Endothelial cell of umbilical vein (primary cell): ENCODE results near the gene ZNF75A. TPM values are rescaled to one million over a fixed set of nuclear protein-coding genes. Genes with fewer than 3 reads are reported as not detected.

Experiments
- BruUV-seq: library from RNA; stranded (reverse); fragments of 400-500 nt; replicated peaks from 2 replicates; lab custom pipeline; 2021; lab: Mats Ljungman, UMichigan
- CTCF ChIA-PET: fragments of 300-600, 350-600 bp; sonication (Branson Sonifier 250); formaldehyde crosslinking; loops from one replicate; lab custom pipeline; 2021; ENCODE audit warnings: antibody characterized with exemption, inconsistent platforms; lab: Charles Lee
- POLR2A ChIA-PET: fragments of 300-600, 350-600 bp; sonication (Branson Sonifier 250); formaldehyde crosslinking; loops from one replicate; lab custom pipeline; 2021; ENCODE audit warnings: antibody characterized with exemption, inconsistent platforms; lab: Charles Lee
- DNase-seq: peaks from one replicate; pipeline ENCODE4 v3.0.0-alpha.2; 2011; ENCODE audit warnings: low read depth, low spot score
- FAIRE-seq: peaks from 2 replicates; lab custom pipeline; 2011; peaks lifted over from hg19 to GRCh38; lab: Jason Lieb, UNC
- H2AFZ ChIP-seq: 2 replicates; pipeline ENCODE4 v1.6.0; 2012; ENCODE audit warnings: low read depth, low read length, control low read depth, inconsistent platforms
- H3K27ac ChIP-seq: 2 replicates; pipeline ENCODE4 v1.5.1; 2011; ENCODE audit warnings: low read depth, mild to moderate bottlenecking, control low read depth, low read length, moderate library complexity; ENCODE audit not compliant: insufficient read depth
- H3K27me3 ChIP-seq, 2 experiments: 2 replicates each; pipeline versions ENCODE4 v1.6.0 to v1.6.1; 2011; ENCODE audit warnings: low read length in 2 of 2, mixed read lengths in 1 of 2; ENCODE audit not compliant: control insufficient read depth in 2 of 2, insufficient read depth in 2 of 2
- H3K36me3 ChIP-seq, 2 experiments: 2 replicates in 1 of 2; 3 replicates in 1 of 2; pipeline ENCODE4 v1.5.1; 2011; ENCODE audit warnings: low read length in 2 of 2, mild to moderate bottlenecking in 1 of 2, moderate library complexity in 1 of 2; ENCODE audit not compliant: control insufficient read depth in 2 of 2, insufficient read depth in 2 of 2; ENCODE audit errors: extremely low read depth in 1 of 2
- H3K4me1 ChIP-seq: 3 replicates; pipeline ENCODE4 v1.5.1; 2011; ENCODE audit warnings: mild to moderate bottlenecking, low read length; ENCODE audit not compliant: control insufficient read depth, insufficient read depth; ENCODE audit errors: extremely low read depth
- H3K4me2 ChIP-seq: 2 replicates; pipeline ENCODE4 v1.6.1; 2011; ENCODE audit warnings: low read length, control low read depth, mixed read lengths; ENCODE audit not compliant: insufficient read depth
- H3K4me3 ChIP-seq, 3 experiments: fragments of 200-600 bp in 1 of 3; sonication (generic), shearing (Covaris generic) in 1 of 3; replicated peaks in 1 of 3; 2 replicates each; pipeline ENCODE4 v1.5.1; 2011 to 2016; ENCODE audit warnings: control low read depth in 3 of 3, low read length in 3 of 3, mild to moderate bottlenecking in 2 of 3, inconsistent platforms in 1 of 3, low read depth in 1 of 3, moderate library complexity in 1 of 3; ENCODE audit not compliant: insufficient read depth in 1 of 3
- H3K79me2 ChIP-seq: 2 replicates; pipeline ENCODE4 v1.6.0; 2012; ENCODE audit warnings: low read length, inconsistent platforms; ENCODE audit not compliant: control insufficient read depth, insufficient read depth
- H3K9ac ChIP-seq: replicated peaks from 2 replicates; pipeline ENCODE3; 2011; ENCODE audit warnings: low read length, control low read depth; ENCODE audit not compliant: insufficient read depth; ENCODE audit errors: extremely low read depth
- H3K9me1 ChIP-seq: replicated peaks from 3 replicates; pipeline ENCODE4 v1.6.0; 2011; ENCODE audit warnings: mild to moderate bottlenecking, low read length; ENCODE audit not compliant: control insufficient read depth, insufficient read depth; ENCODE audit errors: extremely low read depth
- H3K9me3 ChIP-seq: replicated peaks from 2 replicates; pipeline ENCODE4 v1.5.1; 2012; ENCODE audit warnings: low read length, inconsistent platforms; ENCODE audit not compliant: control insufficient read depth, insufficient read depth
- H4K20me1 ChIP-seq: replicated peaks from 2 replicates; pipeline ENCODE3; 2011; ENCODE audit warnings: mild to moderate bottlenecking, low read length; ENCODE audit not compliant: control insufficient read depth, insufficient read depth; ENCODE audit errors: extremely low read depth
- EZH2 ChIP-seq: IDR thresholded peaks from 2 replicates; pipeline ENCODE4 v1.6.1; 2012; ENCODE audit warnings: borderline replicate concordance, low read depth, mild to moderate bottlenecking, moderate library complexity, low read length, inconsistent platforms; ENCODE audit not compliant: severe bottlenecking
- FOS ChIP-seq: IDR thresholded peaks from 2 replicates; pipeline ENCODE4 v1.6.1; 2011; ENCODE audit warnings: mild to moderate bottlenecking, low read length, moderate library complexity, borderline replicate concordance; ENCODE audit not compliant: insufficient read depth
- GATA2 ChIP-seq: IDR thresholded peaks from 2 replicates; pipeline ENCODE4 v1.7.0; 2011; ENCODE audit warnings: low read depth, mild to moderate bottlenecking, moderate library complexity, mixed read lengths, low read length; ENCODE audit not compliant: insufficient read length, insufficient read depth
- JUN ChIP-seq: IDR thresholded peaks from 2 replicates; pipeline ENCODE4 v1.6.1; 2011; ENCODE audit warnings: borderline replicate concordance, low read depth; ENCODE audit not compliant: insufficient read length, insufficient read depth
- MAX ChIP-seq: IDR thresholded peaks from 2 replicates; pipeline ENCODE4 v1.6.1; 2011; ENCODE audit not compliant: insufficient read depth, insufficient read length
- MYC ChIP-seq: IDR thresholded peaks from one replicate; pipeline ENCODE4 v1.6.1; 2011; ENCODE audit warnings: mild to moderate bottlenecking, low read depth, low read length
- POLR2A ChIP-seq: IDR thresholded peaks from 2 replicates; pipeline ENCODE4 v1.6.1; 2012; ENCODE audit warnings: low read depth, mild to moderate bottlenecking, control low read depth, low read length
- POLR2AphosphoS5 ChIP-seq: IDR thresholded peaks from 2 replicates; pipeline ENCODE4 v1.6.1; 2012; ENCODE audit warnings: low read depth, mild to moderate bottlenecking, control low read depth, low read length, moderate library complexity; ENCODE audit not compliant: insufficient read depth
- dilution Hi-C: fragments of 300-500 bp; cut with MboI; formaldehyde crosslinking; loops from one replicate; pipeline ENCODE4 v1.15.0; 2019; ENCODE audit warnings: low sequenced_read_pairs; ENCODE audit not compliant: extremely low pct_ligation_motif_present
- intact Hi-C: fragments of 100-400 bp; cut with micrococcal nuclease; formaldehyde crosslinking; loops from one replicate; pipeline ENCODE4 v1.10.0; 2022
- polyA plus RNA-seq, 4 experiments: library from polyadenylated mRNA; depleted of rRNA in 3 of 4; stranded (reverse) in 3 of 4; unstranded in 1 of 4; fragments of >200 nt; gene quantifications; 2 replicates each; pipeline versions ENCODE4 v1.2.1 to v1.2.3, GENCODE V29; 2011 to 2012; ENCODE audit warnings: missing spikeins in 1 of 4
- total RNA-seq: library from RNA; stranded (reverse); gene quantifications from 2 replicates; pipeline ENCODE4 v1.2.3, GENCODE V29; 2021
- TF ChIP-seq, protein P1 (sequence below), 2 donors: IDR thresholded peaks; 1 replicate in 1 of 2; 2 replicates in 1 of 2; pipeline ENCODE4 v1.5.1; 2011; ENCODE audit warnings: low read length in 2 of 2, mild to moderate bottlenecking in 2 of 2, moderate library complexity in 2 of 2, control low read depth in 1 of 2, inconsistent platforms in 1 of 2, low read depth in 1 of 2; ENCODE audit not compliant: insufficient read depth in 1 of 2; ENCODE audit errors: extremely low read depth in 1 of 2

The ZNF75A gene
- total and polyA plus RNA-seq, 2 donors (not counting 3 experiments of a cell fraction or from before 2014, with no cell fraction given): 8.3 to 28.4 TPM

- intact Hi-C loops: no loop called here
- H3K36me3 ChIP-seq: no peaks in the 10 kb centered on the region
- H3K4me1 ChIP-seq: no peaks in the 10 kb centered on the region
- dilution Hi-C loops: no loop called here
- H3K9me3 ChIP-seq: no peaks in the 10 kb centered on the region
- POLR2A ChIA-PET: no interaction called here
- no peak overlapping the region for H2AFZ ChIP-seq
- H3K9me1 ChIP-seq: no peaks in the 10 kb centered on the region
- FAIRE-seq (no peak), DNase-seq (no peak)
- no peak overlapping the region for H3K4me3 ChIP-seq
- H3K9ac ChIP-seq: no peak overlapping the region
- CTCF ChIA-PET: no interaction called here
- no peak for TF ChIP-seq EZH2
- TF ChIP-seq JUN: no peak
- no TSS peak for BruUV-seq
- H3K27ac ChIP-seq: no peak overlapping the region
- H3K79me2 ChIP-seq: no peaks in the 10 kb centered on the region
- no peaks in the 10 kb centered on the region for H4K20me1 ChIP-seq
- H3K4me2 ChIP-seq: no peak overlapping the region
- H3K27me3 ChIP-seq: peaks cover 0 to 3% of the 10 kb centered on the region in 2 experiments
Measured at GRCh38 chr16:3347586-3347985, 42.3 kb downstream of the ZNF75A start.

- Histone ChIP-seq H3K4me2 (no peak overlapping the region), H2AFZ (no peak overlapping the region), H3K27ac (no peak overlapping the region), H4K20me1 (no peaks in the 10 kb centered on the region), H3K9me3 (no peaks in the 10 kb centered on the region), H3K36me3 (no peaks in the 10 kb centered on the region), H3K4me1 (no peaks in the 10 kb centered on the region), H3K9ac (no peak overlapping the region), H3K79me2 (no peaks in the 10 kb centered on the region), H3K27me3 (peaks cover 0 to 3% of the 10 kb centered on the region in 2 experiments), H3K9me1 (no peaks in the 10 kb centered on the region), H3K4me3 (no peak overlapping the region)
- no peak for FAIRE-seq
- no peak for DNase-seq
- TF ChIP-seq FOS (no peak), EZH2 (no peak), JUN (no peak), GATA2 (no peak), MAX (no peak), POLR2AphosphoS5 (no peak), POLR2A (no peak), MYC (no peak)
- TF ChIP-seq, protein P1, sequence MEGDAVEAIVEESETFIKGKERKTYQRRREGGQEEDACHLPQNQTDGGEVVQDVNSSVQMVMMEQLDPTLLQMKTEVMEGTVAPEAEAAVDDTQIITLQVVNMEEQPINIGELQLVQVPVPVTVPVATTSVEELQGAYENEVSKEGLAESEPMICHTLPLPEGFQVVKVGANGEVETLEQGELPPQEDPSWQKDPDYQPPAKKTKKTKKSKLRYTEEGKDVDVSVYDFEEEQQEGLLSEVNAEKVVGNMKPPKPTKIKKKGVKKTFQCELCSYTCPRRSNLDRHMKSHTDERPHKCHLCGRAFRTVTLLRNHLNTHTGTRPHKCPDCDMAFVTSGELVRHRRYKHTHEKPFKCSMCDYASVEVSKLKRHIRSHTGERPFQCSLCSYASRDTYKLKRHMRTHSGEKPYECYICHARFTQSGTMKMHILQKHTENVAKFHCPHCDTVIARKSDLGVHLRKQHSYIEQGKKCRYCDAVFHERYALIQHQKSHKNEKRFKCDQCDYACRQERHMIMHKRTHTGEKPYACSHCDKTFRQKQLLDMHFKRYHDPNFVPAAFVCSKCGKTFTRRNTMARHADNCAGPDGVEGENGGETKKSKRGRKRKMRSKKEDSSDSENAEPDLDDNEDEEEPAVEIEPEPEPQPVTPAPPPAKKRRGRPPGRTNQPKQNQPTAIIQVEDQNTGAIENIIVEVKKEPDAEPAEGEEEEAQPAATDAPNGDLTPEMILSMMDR (IDR thresholded peaks at IDR 0.05; ENCODE audit: extremely low read depth in 1 of 2, insufficient read depth in 1 of 2, low read depth in 1 of 2, low read length in 2 of 2): no peak
- intact Hi-C loops (no loop called here), dilution Hi-C loops (no loop called here)
- POLR2A ChIA-PET: no interaction called here
- CTCF ChIA-PET: no interaction called here
- BruUV-seq: no TSS peak
Measured at GRCh38 chr16:3348547-3349167, 43.4 kb downstream of the ZNF75A start.
